Measurements from ENCODE around the gene LVRN.

- no peak for TF ChIP-seq POLR2A (IDR thresholded peaks at IDR 0.05)
- TF ChIP-seq CTCF (IDR thresholded peaks at IDR 0.05 in 8 of 11, conservative IDR thresholded peaks at IDR 0.05 in 3 of 11): no peak
Measured at GRCh38 chr5:115940080-115940810, 22.0 kb upstream of the LVRN start.

Measured in spleen (tissue), 7 donors.